LNCAP (cell line): Measurements from ENCODE around the gene IPO8.

Source experiments
- CTCF ChIP-seq: fragments of 450-650 bp; IDR thresholded peaks from 2 replicates; pipeline ENCODE4 v1.5.1; 2017; ENCODE audit warnings: mild to moderate bottlenecking

The IPO8 gene

GRCh38 chr12:30726647-30727046 is 31.0 kb upstream of the IPO8 start:
- no peak for TF ChIP-seq CTCF

GRCh38 chr12:30725739-30726138 is 30.1 kb upstream of the IPO8 start:
- TF ChIP-seq CTCF = no peak

GRCh38 chr12:30719060-30719459 is 23.4 kb upstream of the IPO8 start:
- TF ChIP-seq CTCF = no peak

GRCh38 chr12:30707613-30708342 is 12.1 kb upstream of the IPO8 start:
- no peak for TF ChIP-seq CTCF

GRCh38 chr12:30706476-30706875 is 10.8 kb upstream of the IPO8 start:
- TF ChIP-seq CTCF = no peak

- TF ChIP-seq CTCF = no peak
Observed at GRCh38 chr12:30701056-30701455, 5.4 kb upstream of the IPO8 start.

GRCh38 chr12:30700216-30700900 is 4.7 kb upstream of the IPO8 start:
- no peak for TF ChIP-seq CTCF
